ENCODE data around the gene CCNK. TPM values are rescaled to one million over a fixed set of nuclear protein-coding genes. Genes with fewer than 3 reads are reported as not detected.

The CCNK gene
- total and polyA plus RNA-seq, 7 experiments from 2014 or later = 16.5 to 139 (median 72.4) TPM

DNA sequence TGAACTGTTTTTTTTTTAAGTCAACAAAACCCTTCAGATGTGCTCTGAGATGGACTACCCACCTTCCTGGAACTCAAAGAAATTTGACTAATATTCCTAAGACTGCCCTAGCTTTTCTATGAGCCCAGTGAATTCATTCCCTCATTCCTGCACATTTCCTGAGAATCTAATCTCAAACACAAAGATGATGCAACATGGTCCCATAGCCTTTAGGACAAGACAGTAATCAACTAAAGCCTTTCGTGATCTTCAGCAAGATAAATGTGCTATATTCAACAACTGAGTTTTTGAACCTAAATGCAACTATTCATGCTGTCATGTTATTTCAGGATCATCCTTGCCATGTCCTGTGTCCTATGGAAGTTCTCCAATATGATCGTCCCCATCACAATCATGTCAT lies 5.5 kb upstream of the CCNK start:
- POLR2A ChIA-PET = no interaction called here
- Histone ChIP-seq H3K36me3 (ENCODE audit: control insufficient read depth in 2 of 3, insufficient read depth in 3 of 3, low read length in 3 of 3) (no peaks in the 10 kb centered on the region), H3K4me1 (ENCODE audit: control insufficient read depth in 2 of 2, insufficient read depth in 2 of 2, low read length in 2 of 2) (peaks cover 12 to 15% of the 10 kb centered on the region in 2 donors), H3K4me3 (ENCODE audit: low read length) (no peak overlapping the region), H3K9me3 (ENCODE audit: control insufficient read depth in 2 of 3, low read length in 3 of 3) (no peaks in the 10 kb centered on the region), H3K27ac (ENCODE audit: low read depth, low read length) (no peak overlapping the region), H3K27me3 (ENCODE audit: control insufficient read depth in 2 of 2, insufficient read depth in 2 of 2, low read length in 2 of 2) (no peaks in the 10 kb centered on the region)
- no peaks in the 10 kb centered on the region for H3K27me3 Mint-ChIP-seq
- CTCF ChIA-PET = no interaction called here
- H3K4me3 Mint-ChIP-seq = no peak overlapping the region
- DNase-seq = no peak
- H3K9me3 Mint-ChIP-seq = no peaks in the 10 kb centered on the region
- no peak overlapping the region for H3K27ac Mint-ChIP-seq
- intact Hi-C loops (cut with micrococcal nuclease) = no loop called here
- H3K4me1 Mint-ChIP-seq = peaks cover 22 to 64% (median 55%) of the 10 kb centered on the region in 7 donors
- H3K36me3 Mint-ChIP-seq = no peaks in the 10 kb centered on the region
- ATAC-seq = no peak

DNA sequence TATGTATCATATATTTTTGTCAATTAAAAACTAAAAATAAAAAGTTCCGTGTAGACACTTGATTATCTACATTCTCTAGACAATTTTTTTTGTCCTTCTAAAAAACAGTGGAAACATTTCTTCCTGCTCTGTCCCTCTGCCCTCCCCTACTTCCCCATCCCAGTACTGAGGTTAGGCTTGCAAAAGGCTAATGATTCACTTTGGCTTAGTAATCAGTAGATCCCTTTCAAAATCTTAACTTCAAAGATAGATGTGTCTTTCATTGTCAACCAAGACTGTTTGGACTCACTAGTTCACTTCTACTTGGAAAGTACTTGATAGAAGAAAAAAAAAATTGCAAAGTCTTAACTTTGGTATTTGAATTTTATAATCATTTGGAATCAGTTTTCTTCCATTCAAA lies 4.3 kb upstream of the CCNK start:
- no peak overlapping the region for H3K27ac Mint-ChIP-seq
- POLR2A ChIA-PET = interaction anchor here (0.6 to 0.7 kb wide), 2 partner anchors 20 to 1034 kb away, joined by 3 read pairs; no protein-coding TSS in a partner anchor
- peaks cover 0 to 1% (median 0%) of the 10 kb centered on the region in 11 donors for H3K9me3 Mint-ChIP-seq
- no peaks in the 10 kb centered on the region for H3K36me3 Mint-ChIP-seq
- H3K4me1 ChIP-seq (ENCODE audit: control insufficient read depth in 2 of 2, insufficient read depth in 2 of 2, low read length in 2 of 2) = peaks cover 12 to 15% of the 10 kb centered on the region in 2 donors
- H3K4me1 Mint-ChIP-seq = peaks cover 22 to 63% (median 54%) of the 10 kb centered on the region in 7 donors
- no peaks in the 10 kb centered on the region for H3K27me3 Mint-ChIP-seq
- no peaks in the 10 kb centered on the region for H3K9me3 ChIP-seq (ENCODE audit: control insufficient read depth in 2 of 3, low read length in 3 of 3)
- no peak for DNase-seq
- H3K4me3 Mint-ChIP-seq = no peak overlapping the region
- no peak overlapping the region for H3K4me3 ChIP-seq (ENCODE audit: low read length)
- no peak for ATAC-seq
- H3K27ac ChIP-seq (ENCODE audit: low read depth, low read length) = no peak overlapping the region
- CTCF ChIA-PET = no interaction called here
- peaks cover 0 to 6% (median 0%) of the 10 kb centered on the region in 3 experiments for H3K36me3 ChIP-seq (ENCODE audit: control insufficient read depth in 2 of 3, insufficient read depth in 3 of 3, low read length in 3 of 3)
- intact Hi-C loops (cut with micrococcal nuclease) = no loop called here
- H3K27me3 ChIP-seq (ENCODE audit: control insufficient read depth in 2 of 2, insufficient read depth in 2 of 2, low read length in 2 of 2) = no peaks in the 10 kb centered on the region

DNA sequence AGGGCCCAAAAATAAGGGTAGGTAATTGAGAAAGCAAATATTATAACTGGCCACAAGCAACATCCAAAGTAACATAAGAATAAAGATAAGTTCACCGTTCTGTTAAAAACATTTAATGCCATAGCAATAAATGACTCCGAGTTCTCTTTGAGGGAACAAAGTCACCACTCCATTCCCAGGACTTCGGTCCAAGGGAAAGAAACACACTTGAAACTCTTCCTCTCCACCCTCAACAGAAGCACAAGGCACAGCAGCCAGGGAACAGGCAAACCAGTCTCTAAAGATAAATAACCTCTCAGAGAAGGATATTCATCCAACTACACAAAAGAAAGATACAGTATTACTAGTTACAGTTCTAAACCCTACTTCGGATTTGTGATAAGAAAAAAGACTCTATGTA lies 3.1 kb upstream of the CCNK start:
- H3K4me1 ChIP-seq (ENCODE audit: control insufficient read depth in 2 of 2, insufficient read depth in 2 of 2, low read length in 2 of 2) = peaks cover 24 to 28% of the 10 kb centered on the region in 2 donors
- no peaks in the 10 kb centered on the region for H3K9me3 ChIP-seq (ENCODE audit: control insufficient read depth in 2 of 3, low read length in 3 of 3)
- CTCF ChIA-PET = no interaction called here
- Mint-ChIP-seq H3K36me3 (no peaks in the 10 kb centered on the region), H3K27ac (peak overlapping the region in 2 of 9 donors; percentile 6 to 46), H3K27me3 (no peaks in the 10 kb centered on the region), H3K9me3 (peaks cover 0 to 1% (median 0%) of the 10 kb centered on the region in 11 donors), H3K4me3 (peak overlapping the region in 7 of 10 donors; percentile 0 to 94 (median 43)), H3K4me1 (peaks cover 29 to 70% (median 58%) of the 10 kb centered on the region in 7 donors)
- POLR2A ChIA-PET = interaction anchor here (0.7 kb wide), 1 partner anchor 29 kb away, joined by 3 read pairs; no protein-coding TSS in a partner anchor
- H3K4me3 ChIP-seq (ENCODE audit: low read length) = no peak overlapping the region
- ATAC-seq (no peak), DNase-seq (no peak)
- H3K36me3 ChIP-seq (ENCODE audit: control insufficient read depth in 2 of 3, insufficient read depth in 3 of 3, low read length in 3 of 3) = peaks cover 0 to 6% (median 0%) of the 10 kb centered on the region in 3 experiments
- intact Hi-C loops (cut with micrococcal nuclease) = no loop called here
- no peaks in the 10 kb centered on the region for H3K27me3 ChIP-seq (ENCODE audit: control insufficient read depth in 2 of 2, insufficient read depth in 2 of 2, low read length in 2 of 2)
- no peak overlapping the region for H3K27ac ChIP-seq (ENCODE audit: low read depth, low read length)

DNA sequence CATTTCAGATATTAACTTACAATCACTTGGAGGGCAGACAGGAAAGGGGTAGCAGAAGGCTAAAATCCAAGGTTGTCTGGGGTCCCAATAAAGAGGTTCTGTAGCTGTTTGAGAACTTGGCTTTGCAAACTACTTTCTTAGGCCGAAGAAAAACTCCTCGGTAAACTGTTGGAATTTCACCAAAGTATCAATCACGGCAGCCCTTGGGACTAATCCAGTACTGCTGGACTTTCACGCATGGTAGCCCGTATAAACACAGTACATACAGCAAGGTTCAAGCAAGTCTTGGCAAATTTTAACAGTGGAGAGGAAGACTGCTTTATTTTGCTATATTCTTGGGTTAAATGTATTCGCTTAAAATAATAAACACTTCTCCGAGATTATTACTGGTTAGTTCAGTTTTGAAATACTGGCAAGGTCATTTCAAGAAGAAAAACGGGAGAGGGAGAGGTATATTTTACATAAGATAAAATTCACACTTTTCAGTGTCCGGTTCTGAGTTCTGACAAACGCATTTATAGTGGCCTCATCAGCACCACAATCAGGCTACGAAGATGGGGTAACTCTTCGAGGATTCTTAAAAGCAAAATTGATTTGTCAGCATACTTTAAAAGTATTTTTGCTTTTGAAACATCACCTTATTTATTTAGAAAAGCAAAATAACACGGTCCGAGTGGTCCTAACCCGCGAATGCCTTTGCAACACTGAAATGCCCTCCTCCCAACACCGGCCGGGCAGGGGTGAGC lies 1.9 kb upstream of the CCNK start:
- POLR2A ChIA-PET = no interaction called here
- no peaks in the 10 kb centered on the region for H3K36me3 Mint-ChIP-seq

DNA sequence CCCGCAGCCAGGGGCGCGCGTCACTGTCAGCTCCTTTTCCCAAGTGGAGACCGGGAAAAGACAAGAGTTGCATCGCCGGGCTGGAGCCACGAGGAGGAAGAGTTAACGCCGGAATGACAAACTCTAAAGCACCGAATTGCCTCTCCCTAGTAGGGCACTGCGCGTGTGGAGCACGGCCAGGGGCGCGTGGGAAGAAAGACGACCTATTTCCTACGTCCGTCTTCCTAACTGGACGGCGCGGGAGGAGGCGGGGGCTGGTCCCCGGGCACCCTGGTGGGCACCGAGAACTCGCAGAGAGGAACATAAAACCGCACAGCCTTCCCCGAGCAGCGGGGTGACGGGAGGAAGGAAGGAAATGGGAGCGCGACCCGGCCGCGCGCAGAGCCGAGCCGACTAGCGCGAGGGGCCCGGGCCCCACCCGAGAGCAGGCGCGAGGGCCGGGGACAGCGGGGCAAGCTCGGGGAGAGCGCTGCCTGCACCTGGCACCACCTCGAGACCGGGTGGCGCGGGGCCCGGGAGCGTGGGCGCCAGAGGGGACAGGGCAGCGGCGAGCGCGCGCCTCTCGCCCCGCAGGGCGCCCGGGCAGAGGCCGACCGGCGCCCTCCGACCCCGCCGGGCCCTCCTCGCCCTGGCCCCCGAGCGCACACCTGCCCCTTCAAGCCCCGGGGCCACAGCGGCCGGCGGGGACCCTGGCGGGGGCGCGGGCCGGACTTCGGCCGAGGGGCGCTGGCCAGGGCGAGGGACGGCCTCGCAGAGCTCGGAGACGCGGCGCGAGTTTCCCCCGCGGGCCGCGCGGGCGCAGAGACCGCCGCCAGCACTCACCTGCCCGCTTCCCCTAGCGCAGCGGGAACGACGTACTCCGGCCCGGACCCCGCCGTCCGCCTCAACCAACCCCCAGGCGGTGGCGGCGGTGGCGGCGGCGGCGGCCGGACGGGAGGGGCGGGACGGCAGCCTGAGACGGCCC lies 1.0 kb upstream of the CCNK start, which contains the start of gene SETD3:
SETD3 (minus strand) TSS at position 954 of the 964 bp plus-strand sequence. CDS start 15,054 bp downstream, outside the sequence.
- intact Hi-C loops (cut with micrococcal nuclease) = loop anchor here (2.0 to 10.0 kb wide), 5 partner anchors 587 to 895 kb away; partner anchors contain the start of genes EVL (in 1 of the 2), SLC25A29 (in 1 of the 2) and WDR25 (in 1 of the 2)
- Mint-ChIP-seq H3K27me3 (no peaks in the 10 kb centered on the region), H3K4me1 (peaks cover 43 to 81% (median 67%) of the 10 kb centered on the region in 7 donors), H3K9me3 (peaks cover 0 to 1% (median 0%) of the 10 kb centered on the region in 11 donors), H3K4me3 (peak within 1 kb of the TSS; percentile 89 to 100 (median 98)), H3K27ac (peak within 1 kb of the TSS; percentile 95 to 99 (median 98)), H3K36me3 (no peaks in the 10 kb centered on the region)
- Histone ChIP-seq H3K27ac (ENCODE audit: low read depth, low read length) (peak within 1 kb of the TSS; percentile 93), H3K27me3 (ENCODE audit: control insufficient read depth in 2 of 2, insufficient read depth in 2 of 2, low read length in 2 of 2) (no peaks in the 10 kb centered on the region), H3K4me3 (ENCODE audit: low read length) (peak within 1 kb of the TSS; percentile 86), H3K4me1 (ENCODE audit: control insufficient read depth in 2 of 2, insufficient read depth in 2 of 2, low read length in 2 of 2) (peaks cover 26 to 34% of the 10 kb centered on the region in 2 donors), H3K36me3 (ENCODE audit: control insufficient read depth in 2 of 3, insufficient read depth in 3 of 3, low read length in 3 of 3) (peaks cover 0 to 6% (median 0%) of the 10 kb centered on the region in 3 experiments), H3K9me3 (ENCODE audit: control insufficient read depth in 2 of 3, low read length in 3 of 3) (no peaks in the 10 kb centered on the region)
- POLR2A ChIA-PET = interaction anchor here (0.6 to 1.7 kb wide), 14 partner anchors 8 to 861 kb away, joined by 3 to 38 read pairs (median 3); partner anchors contain the start of genes CCDC85C and CYP46A1
- ATAC-seq (no peak), DNase-seq (peak in 8 of 9 donors; percentile 2 to 62 (median 27))
- CTCF ChIA-PET = interaction anchor here (0.6 to 1.0 kb wide), 3 partner anchors 46 to 419 kb away, joined by 3 to 4 read pairs (median 3); no protein-coding TSS in a partner anchor

More for the DNA sequence above, 1.9 kb upstream of the CCNK start:
- no peak for ATAC-seq
- peaks cover 40 to 75% (median 64%) of the 10 kb centered on the region in 7 donors for H3K4me1 Mint-ChIP-seq
- peak overlapping the region; percentile 79 to 99 (median 94) for H3K4me3 Mint-ChIP-seq
- Histone ChIP-seq H3K27ac (ENCODE audit: low read depth, low read length) (peak overlapping the region; percentile 75), H3K9me3 (ENCODE audit: control insufficient read depth in 2 of 3, low read length in 3 of 3) (no peaks in the 10 kb centered on the region), H3K27me3 (ENCODE audit: control insufficient read depth in 2 of 2, insufficient read depth in 2 of 2, low read length in 2 of 2) (no peaks in the 10 kb centered on the region), H3K4me1 (ENCODE audit: control insufficient read depth in 2 of 2, insufficient read depth in 2 of 2, low read length in 2 of 2) (peaks cover 26 to 34% of the 10 kb centered on the region in 2 donors), H3K36me3 (ENCODE audit: control insufficient read depth in 2 of 3, insufficient read depth in 3 of 3, low read length in 3 of 3) (peaks cover 0 to 6% (median 0%) of the 10 kb centered on the region in 3 experiments), H3K4me3 (ENCODE audit: low read length) (peak overlapping the region; percentile 56)
- intact Hi-C loops (cut with micrococcal nuclease) = no loop called here
- peak overlapping the region in 8 of 9 donors; percentile 64 to 89 (median 73) for H3K27ac Mint-ChIP-seq
- H3K9me3 Mint-ChIP-seq = peaks cover 0 to 1% (median 0%) of the 10 kb centered on the region in 11 donors
- no peak for DNase-seq
- no peaks in the 10 kb centered on the region for H3K27me3 Mint-ChIP-seq
- CTCF ChIA-PET = no interaction called here

DNA sequence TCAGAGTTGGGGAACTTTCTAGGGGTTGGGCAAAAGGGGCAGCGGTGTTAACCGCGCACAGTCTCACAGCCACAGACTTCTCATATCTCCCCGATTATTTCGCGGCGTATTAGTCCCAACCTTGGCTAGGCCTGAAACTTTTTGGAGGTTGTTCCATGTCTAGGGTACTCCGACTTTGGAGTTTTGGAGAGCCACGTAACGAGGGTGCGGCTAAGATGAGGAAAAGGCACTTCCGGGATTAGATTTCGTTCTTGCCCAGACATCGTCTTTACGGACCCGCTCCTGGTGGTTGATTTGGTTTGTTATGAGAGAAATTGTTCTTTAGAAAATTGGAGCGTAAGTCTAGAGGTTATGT lies 513 bp downstream of the CCNK start:
- peaks cover 50 to 79% (median 71%) of the 10 kb centered on the region in 7 donors for H3K4me1 Mint-ChIP-seq
- CTCF ChIA-PET = no interaction called here
- intact Hi-C loops (cut with micrococcal nuclease) = loop anchor here (1.0 to 10.0 kb wide), 9 partner anchors 123 to 893 kb away; partner anchors contain the start of genes CCDC85C (in 2 of the 2), CYP46A1 (in 2 of the 2), EML1 (in 1 of the 2) and EVL (in 1 of the 2)
- H3K36me3 Mint-ChIP-seq = no peaks in the 10 kb centered on the region
- DNase-seq (peak in 5 of 9 donors; percentile 16 to 33 (median 21)), ATAC-seq (no peak)
- peak overlapping the region; percentile 95 to 99 (median 98) for H3K27ac Mint-ChIP-seq
- peak overlapping the region; percentile 89 to 100 (median 98) for H3K4me3 Mint-ChIP-seq
- Histone ChIP-seq H3K27ac (ENCODE audit: low read depth, low read length) (peak overlapping the region; percentile 93), H3K36me3 (ENCODE audit: control insufficient read depth in 2 of 3, insufficient read depth in 3 of 3, low read length in 3 of 3) (peaks cover 0 to 6% (median 0%) of the 10 kb centered on the region in 3 experiments), H3K9me3 (ENCODE audit: control insufficient read depth in 2 of 3, low read length in 3 of 3) (no peaks in the 10 kb centered on the region), H3K4me1 (ENCODE audit: control insufficient read depth in 2 of 2, insufficient read depth in 2 of 2, low read length in 2 of 2) (peaks cover 26 to 34% of the 10 kb centered on the region in 2 donors), H3K4me3 (ENCODE audit: low read length) (peak overlapping the region; percentile 86), H3K27me3 (ENCODE audit: control insufficient read depth in 2 of 2, insufficient read depth in 2 of 2, low read length in 2 of 2) (no peaks in the 10 kb centered on the region)
- POLR2A ChIA-PET = interaction anchor here (0.6 to 1.7 kb wide), 5 partner anchors 10 to 1879 kb away, joined by 3 to 38 read pairs (median 9); partner anchors contain the start of genes CCDC85C and CYP46A1
- peaks cover 0 to 1% (median 0%) of the 10 kb centered on the region in 11 donors for H3K9me3 Mint-ChIP-seq
- H3K27me3 Mint-ChIP-seq = no peaks in the 10 kb centered on the region
